MM.1S (cell line): Measurements from ENCODE around the gene CAPN11.
"Not testable (repeated sequence)": the region's sequence is repeated elsewhere in the genome, so short reads cannot be mapped to it uniquely, and the experiment has no call there.

ENCODE experiments used
- DNase-seq: peaks from one replicate; pipeline ENCODE4 v3.0.0-alpha.2; 2015
- H2AFZ ChIP-seq: fragments of 300-600 bp; sonication (generic); 2 replicates; pipeline ENCODE4 v1.6.0; 2016; ENCODE audit warnings: antibody characterized with exemption, low read length
- H3F3A ChIP-seq: fragments of 300-600 bp; sonication (generic); 2 replicates; pipeline ENCODE4 v1.6.1; 2016; ENCODE audit warnings: mild to moderate bottlenecking, antibody characterized with exemption, low read length, moderate library complexity, mixed read lengths; ENCODE audit not compliant: insufficient read depth
- H3K27ac ChIP-seq: fragments of 300-600 bp; sonication (generic); 2 replicates; pipeline ENCODE4 v1.5.1; 2016; ENCODE audit warnings: mild to moderate bottlenecking, low read length
- H3K27me3 ChIP-seq: fragments of 300-600 bp; sonication (generic); replicated peaks from 2 replicates; pipeline ENCODE4 v1.6.0; 2016; ENCODE audit warnings: low read length; ENCODE audit not compliant: insufficient read depth
- H3K36me3 ChIP-seq: fragments of 300-600 bp; sonication (generic); replicated peaks from 2 replicates; pipeline ENCODE4 v1.6.1; 2016; ENCODE audit warnings: mild to moderate bottlenecking, low read length, mixed read lengths; ENCODE audit not compliant: insufficient read depth
- H3K4me1 ChIP-seq: fragments of 300-600 bp; sonication (generic); 2 replicates; pipeline ENCODE4 v1.6.1; 2016; ENCODE audit warnings: low read length, mixed read lengths
- H3K4me2 ChIP-seq: fragments of 300-600 bp; sonication (generic); 2 replicates; pipeline ENCODE4 v1.6.0; 2016; ENCODE audit warnings: low read depth, low read length
- H3K4me3 ChIP-seq: fragments of 300-600 bp; sonication (generic); 2 replicates; pipeline ENCODE4 v1.5.1; 2016; ENCODE audit warnings: low read length, mixed read lengths
- H3K79me2 ChIP-seq: fragments of 300-600 bp; sonication (generic); 2 replicates; pipeline ENCODE4 v1.6.1; 2016; ENCODE audit warnings: mixed run types, low read length, mixed read lengths
- H3K9ac ChIP-seq: fragments of 300-600 bp; sonication (generic); 2 replicates; pipeline ENCODE4 v1.6.1; 2016; ENCODE audit warnings: low read length, mixed read lengths
- H3K9me2 ChIP-seq: fragments of 300-600 bp; sonication (generic); replicated peaks from 2 replicates; pipeline ENCODE4 v1.6.1; 2016; ENCODE audit warnings: mild to moderate bottlenecking, low read length, mixed read lengths; ENCODE audit not compliant: insufficient read depth
- H3K9me3 ChIP-seq: fragments of 300-600 bp; sonication (generic); replicated peaks from 2 replicates; pipeline ENCODE4 v1.6.1; 2016; ENCODE audit warnings: mild to moderate bottlenecking, low read length, mixed read lengths; ENCODE audit not compliant: insufficient read depth
- H4K20me1 ChIP-seq: fragments of 300-600 bp; sonication (generic); 2 replicates; pipeline ENCODE4 v1.6.1; 2016; ENCODE audit warnings: mild to moderate bottlenecking, low read length, moderate library complexity, mixed read lengths; ENCODE audit not compliant: insufficient read depth
- EZH2 ChIP-seq: fragments of 300-600 bp; sonication (generic); optimal IDR thresholded peaks from 2 replicates; pipeline ENCODE3; 2017; ENCODE audit warnings: low read depth, mild to moderate bottlenecking, antibody characterized with exemption, low read length, mixed read lengths
- EZH2phosphoT487 ChIP-seq: fragments of 300-600 bp; sonication (generic); IDR thresholded peaks from 2 replicates; pipeline ENCODE4 v1.6.1; 2018; ENCODE audit warnings: antibody characterized with exemption, low read length
- TF ChIP-seq, protein P1 (sequence below): fragments of 300-600 bp; sonication (generic); IDR thresholded peaks from 2 replicates; pipeline ENCODE4 v1.5.1; 2016; ENCODE audit warnings: antibody characterized with exemption, low read length, mixed read lengths

Gene CAPN11

DNA sequence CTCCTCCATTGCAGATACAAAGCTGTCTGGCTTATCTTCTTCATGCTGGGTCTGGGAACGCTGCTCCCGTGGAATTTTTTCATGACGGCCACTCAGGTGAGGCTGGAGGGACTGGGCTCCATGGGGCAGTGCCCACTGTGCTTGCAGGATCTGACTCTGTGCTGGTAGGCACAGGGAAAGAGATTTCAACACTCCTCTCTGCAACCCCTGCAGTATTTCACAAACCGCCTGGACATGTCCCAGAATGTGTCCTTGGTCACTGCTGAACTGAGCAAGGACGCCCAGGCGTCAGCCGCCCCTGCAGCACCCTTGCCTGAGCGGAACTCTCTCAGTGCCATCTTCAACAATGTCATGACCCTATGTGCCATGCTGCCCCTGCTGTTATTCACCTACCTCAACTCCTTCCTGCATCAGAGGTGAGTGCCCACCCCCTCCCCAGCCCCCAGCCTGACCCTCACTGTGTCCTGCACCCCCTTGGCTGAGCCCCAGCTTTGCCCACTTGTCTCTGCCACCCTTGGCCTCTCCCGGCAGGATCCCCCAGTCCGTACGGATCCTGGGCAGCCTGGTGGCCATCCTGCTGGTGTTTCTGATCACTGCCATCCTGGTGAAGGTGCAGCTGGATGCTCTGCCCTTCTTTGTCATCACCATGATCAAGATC lies 70.9 kb downstream of the CAPN11 start:
- Histone ChIP-seq H3K9ac (no peak overlapping the region), H3K36me3 (no peaks in the 10 kb centered on the region; the same call in 1 of the 2 replicates)

DNA sequence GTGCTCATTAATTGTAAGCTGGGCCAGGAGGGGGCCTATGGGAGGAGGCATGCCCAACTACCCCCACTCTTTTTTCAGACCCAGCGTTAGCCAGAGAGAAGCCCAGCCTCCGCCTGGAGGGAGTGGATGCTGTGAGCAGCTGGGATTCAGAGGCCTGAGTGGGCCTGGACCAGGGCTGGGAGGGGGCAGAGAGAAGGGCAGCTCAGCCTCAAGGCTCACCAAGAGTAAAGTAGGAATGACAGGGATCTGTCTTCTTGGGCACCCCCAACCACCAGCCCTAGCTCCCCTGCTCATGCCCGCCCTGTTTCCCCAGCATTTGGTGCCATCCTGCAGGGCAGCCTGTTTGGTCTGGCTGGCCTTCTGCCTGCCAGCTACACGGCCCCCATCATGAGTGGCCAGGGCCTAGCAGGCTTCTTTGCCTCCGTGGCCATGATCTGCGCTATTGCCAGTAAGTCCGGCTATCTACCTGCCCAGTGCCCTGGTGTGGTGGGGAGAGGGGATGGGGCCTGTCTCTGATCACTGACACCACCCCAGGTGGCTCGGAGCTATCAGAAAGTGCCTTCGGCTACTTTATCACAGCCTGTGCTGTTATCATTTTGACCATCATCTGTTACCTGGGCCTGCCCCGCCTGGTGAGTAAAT lies 71.5 kb downstream of the CAPN11 start:
- Histone ChIP-seq H3K4me2 (no peak overlapping the region), H3K9me2 (no peaks in the 10 kb centered on the region), H3K9ac (no peak overlapping the region), H4K20me1 (no peaks in the 10 kb centered on the region), H3K9me3 (no peaks in the 10 kb centered on the region), H3K4me1 (no peaks in the 10 kb centered on the region), H3K36me3 (no peaks in the 10 kb centered on the region; the same call in 1 of the 2 replicates), H3K27me3 (no peaks in the 10 kb centered on the region), H3K79me2 (peaks cover 30% of the 10 kb centered on the region), H2AFZ (no peak overlapping the region), H3K27ac (no peak overlapping the region), H3K4me3 (no peak overlapping the region), H3F3A (no peaks in the 10 kb centered on the region)
- TF ChIP-seq EZH2phosphoT487 (no peak), EZH2 (no peak)
- TF ChIP-seq, protein P1, sequence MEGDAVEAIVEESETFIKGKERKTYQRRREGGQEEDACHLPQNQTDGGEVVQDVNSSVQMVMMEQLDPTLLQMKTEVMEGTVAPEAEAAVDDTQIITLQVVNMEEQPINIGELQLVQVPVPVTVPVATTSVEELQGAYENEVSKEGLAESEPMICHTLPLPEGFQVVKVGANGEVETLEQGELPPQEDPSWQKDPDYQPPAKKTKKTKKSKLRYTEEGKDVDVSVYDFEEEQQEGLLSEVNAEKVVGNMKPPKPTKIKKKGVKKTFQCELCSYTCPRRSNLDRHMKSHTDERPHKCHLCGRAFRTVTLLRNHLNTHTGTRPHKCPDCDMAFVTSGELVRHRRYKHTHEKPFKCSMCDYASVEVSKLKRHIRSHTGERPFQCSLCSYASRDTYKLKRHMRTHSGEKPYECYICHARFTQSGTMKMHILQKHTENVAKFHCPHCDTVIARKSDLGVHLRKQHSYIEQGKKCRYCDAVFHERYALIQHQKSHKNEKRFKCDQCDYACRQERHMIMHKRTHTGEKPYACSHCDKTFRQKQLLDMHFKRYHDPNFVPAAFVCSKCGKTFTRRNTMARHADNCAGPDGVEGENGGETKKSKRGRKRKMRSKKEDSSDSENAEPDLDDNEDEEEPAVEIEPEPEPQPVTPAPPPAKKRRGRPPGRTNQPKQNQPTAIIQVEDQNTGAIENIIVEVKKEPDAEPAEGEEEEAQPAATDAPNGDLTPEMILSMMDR, result no peak
- DNase-seq, result no peak

More for the DNA sequence above, 70.9 kb downstream of the CAPN11 start:
- Histone ChIP-seq H4K20me1 (no peaks in the 10 kb centered on the region), H3K4me2 (no peak overlapping the region), H3K79me2 (peaks cover 36% of the 10 kb centered on the region), H3K27ac (no peak overlapping the region), H3K4me3 (no peak overlapping the region), H3K27me3 (no peaks in the 10 kb centered on the region), H3K4me1 (peaks cover 5% of the 10 kb centered on the region), H3K9me3 (no peaks in the 10 kb centered on the region), H3K9me2 (no peaks in the 10 kb centered on the region), H3F3A (no peaks in the 10 kb centered on the region), H2AFZ (no peak overlapping the region)
- DNase-seq, result no peak
- TF ChIP-seq, protein P1, result no peak
- no peak for TF ChIP-seq EZH2phosphoT487
- no peak for TF ChIP-seq EZH2

DNA sequence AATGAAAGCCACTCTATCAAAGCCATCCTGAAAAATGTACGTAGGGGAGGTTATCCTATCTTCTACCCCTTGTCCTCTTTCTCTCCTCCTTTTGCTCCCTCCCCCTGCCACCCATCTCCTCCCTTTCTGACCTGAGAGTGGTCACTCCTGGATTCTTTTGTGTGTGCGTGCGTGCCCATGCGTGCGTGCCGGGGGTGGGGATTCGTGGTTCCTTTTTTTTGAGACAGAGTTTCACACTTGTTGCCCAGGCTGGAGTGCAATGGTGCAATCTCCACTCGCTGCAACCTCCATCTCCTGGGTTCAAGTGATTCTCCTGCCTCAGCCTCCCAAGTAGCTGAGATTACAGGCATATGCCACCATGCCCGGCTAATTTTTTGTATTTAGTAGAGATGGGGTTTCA lies 72.8 kb downstream of the CAPN11 start:
- H3K4me2 ChIP-seq, H3K27ac ChIP-seq, H3F3A ChIP-seq, H3K4me1 ChIP-seq, H4K20me1 ChIP-seq, H2AFZ ChIP-seq, H3K36me3 ChIP-seq, H3K4me3 ChIP-seq, H3K9me3 ChIP-seq, H3K9me2 ChIP-seq, H3K27me3 ChIP-seq, H3K9ac ChIP-seq, DNase-seq: not testable (repeated sequence)
- H3K79me2 ChIP-seq, result peaks cover 18% of the 10 kb centered on the region
